ENCODE measurements around the gene COMMD1. TPM values are rescaled to one million over a fixed set of nuclear protein-coding genes. Genes with fewer than 3 reads are reported as not detected.
A peak's percentile ranks its signal among the peaks of the same experiment; 100 is the strongest.
"Not testable (repeated sequence)": the region's sequence is repeated elsewhere in the genome, so short reads cannot be mapped to it uniquely, and the experiment has no call there.

COMMD1 gene
- total RNA-seq, 4 donors from 2014 or later = 38.4 to 56.6 (median 40.6) TPM

GRCh38 chr2:62112179-62112578 lies 206.7 kb downstream of the COMMD1 start:
- no peak for DNase-seq (ENCODE audit: low spot score)
- TF ChIP-seq CTCF (IDR thresholded peaks at IDR 0.05) = no peak
- no peak for ATAC-seq (ENCODE audit: low FRiP score)

GRCh38 chr2:62114564-62114963 lies 209.1 kb downstream of the COMMD1 start:
- no peak for DNase-seq (ENCODE audit: low spot score)
- TF ChIP-seq CTCF (IDR thresholded peaks at IDR 0.05) = no peak
- ATAC-seq (ENCODE audit: low FRiP score) = no peak

GRCh38 chr2:62116983-62117382 lies 211.5 kb downstream of the COMMD1 start:
- ATAC-seq (ENCODE audit: low FRiP score) (no peak), DNase-seq (ENCODE audit: low spot score) (no peak)
- TF ChIP-seq CTCF (IDR thresholded peaks at IDR 0.05) = no peak

GRCh38 chr2:62118160-62118559 lies 212.7 kb downstream of the COMMD1 start:
- ATAC-seq (ENCODE audit: low FRiP score) (no peak), DNase-seq (ENCODE audit: low spot score) (no peak)
- no peak for TF ChIP-seq CTCF (IDR thresholded peaks at IDR 0.05)

GRCh38 chr2:62119311-62119974 lies 214.0 kb downstream of the COMMD1 start:
- no peak for ATAC-seq (ENCODE audit: low FRiP score)
- DNase-seq (ENCODE audit: low spot score) = no peak
- peak in 1 of 3 donors; percentile 6 for TF ChIP-seq CTCF (IDR thresholded peaks at IDR 0.05)

- not testable (repeated sequence) for DNase-seq (ENCODE audit: low spot score)
Measured at GRCh38 chr2:62126239-62126638, 220.8 kb downstream of the COMMD1 start.

GRCh38 chr2:62133320-62133823 lies 227.9 kb downstream of the COMMD1 start:
- DNase-seq (ENCODE audit: low spot score) (no peak), ATAC-seq (ENCODE audit: low FRiP score) (no peak)
- no peak for TF ChIP-seq CTCF (IDR thresholded peaks at IDR 0.05)

More at GRCh38 chr2:62126239-62126638, 220.8 kb downstream of the COMMD1 start:
- ATAC-seq (ENCODE audit: low FRiP score) = not testable (repeated sequence)
